B cell (primary cell): ENCODE results near the gene TMEM151A. TPM values are rescaled to one million over a fixed set of nuclear protein-coding genes. Genes with fewer than 3 reads are reported as not detected.

ENCODE experiments used
- ATAC-seq: fragments of 200-7000 bp; cut with Tn5 transposase; one replicate; pipeline ENCODE4 v1.10.0; 2021; ENCODE audit warnings: low read depth, mild to moderate bottlenecking, moderate number of reproducible peaks, moderate library complexity
- CTCF ChIA-PET: fragments of 350-600 bp; sonication (Branson Sonifier 250); formaldehyde crosslinking; loops from one replicate; lab custom pipeline; 2021; ENCODE audit warnings: antibody characterized with exemption, inconsistent platforms; lab: Charles Lee
- POLR2A ChIA-PET: fragments of 350-600 bp; sonication (Branson Sonifier 250); formaldehyde crosslinking; loops from one replicate; lab custom pipeline; 2021; ENCODE audit warnings: antibody characterized with exemption; lab: Charles Lee
- DNase-seq: peaks from one replicate; pipeline ENCODE4 v3.0.0; 2013
- H2AFZ ChIP-seq: 2 replicates; pipeline ENCODE4 v1.6.1; 2012; ENCODE audit warnings: mild to moderate bottlenecking, low read depth, low read length; ENCODE audit not compliant: insufficient read depth, poor library complexity, severe bottlenecking
- H3K27ac ChIP-seq, 2 donors: 1 replicate in 1 of 2; 2 replicates in 1 of 2; pipeline ENCODE4 v1.5.1; 2012 to 2013; ENCODE audit warnings: low read length in 2 of 2, mild to moderate bottlenecking in 2 of 2, moderate library complexity in 1 of 2
- H3K27me3 ChIP-seq, 4 experiments: fragments of 200-600 bp in 1 of 4; sonication (generic) in 1 of 4; replicated peaks in 1 of 4; 1 replicate in 2 of 4; 2 replicates in 2 of 4; pipeline versions ENCODE4 v1.6.1 to v1.7.0; 2013 to 2016; ENCODE audit warnings: low read length in 3 of 4, mild to moderate bottlenecking in 2 of 4, mixed read lengths in 1 of 4, moderate library complexity in 1 of 4; ENCODE audit not compliant: insufficient read depth in 4 of 4, control insufficient read depth in 3 of 4; ENCODE audit errors: control extremely low read depth in 1 of 4
- H3K36me3 ChIP-seq, 2 experiments: replicated peaks in 1 of 2; 1 replicate in 1 of 2; 2 replicates in 1 of 2; pipeline versions ENCODE4 v1.6.1 to v1.7.1; 2013; ENCODE audit warnings: low read length in 1 of 2; ENCODE audit not compliant: insufficient read depth in 2 of 2, control insufficient read depth in 1 of 2; ENCODE audit errors: control extremely low read depth in 1 of 2, extremely low read depth in 1 of 2
- H3K4me1 ChIP-seq, 2 donors: fragments of 200-600 bp in 1 of 2; sonication (generic) in 1 of 2; 1 replicate in 1 of 2; 2 replicates in 1 of 2; pipeline versions ENCODE4 v1.5.1 to v1.6.1; 2013 to 2017; ENCODE audit warnings: low read length in 2 of 2; ENCODE audit not compliant: control insufficient read depth in 2 of 2, insufficient read depth in 2 of 2
- H3K4me2 ChIP-seq: replicated peaks from 2 replicates; pipeline ENCODE3; 2012; ENCODE audit warnings: mild to moderate bottlenecking, low read depth, low read length; ENCODE audit not compliant: poor library complexity, severe bottlenecking
- H3K4me3 ChIP-seq, 5 experiments: fragments of 200-600 bp in 1 of 5; sonication (generic) in 1 of 5; 1 replicate in 3 of 5; 2 replicates in 2 of 5; pipeline versions ENCODE4 v1.5.1 to v1.7.0; 2011 to 2016; ENCODE audit warnings: low read length in 4 of 5, mild to moderate bottlenecking in 4 of 5, low read depth in 2 of 5, control low read depth in 1 of 5, moderate library complexity in 1 of 5; ENCODE audit not compliant: insufficient read depth in 1 of 5; ENCODE audit errors: control extremely low read depth in 1 of 5, extremely low read depth in 1 of 5
- H3K79me2 ChIP-seq: fragments of 200-600 bp; sonication (generic); one replicate; pipeline ENCODE4 v1.6.0; 2016; ENCODE audit warnings: low read length; ENCODE audit not compliant: control insufficient read depth, insufficient read depth
- H3K9ac ChIP-seq: fragments of 200-600 bp; sonication (generic); 2 replicates; pipeline ENCODE4 v1.6.1; 2017; ENCODE audit warnings: mild to moderate bottlenecking, low read length, moderate library complexity
- H3K9me3 ChIP-seq, 3 donors: one replicate each; pipeline versions ENCODE4 v1.6.1 to v1.7.1; 2013; ENCODE audit warnings: low read length in 2 of 3; ENCODE audit not compliant: control insufficient read depth in 2 of 3, insufficient read depth in 1 of 3; ENCODE audit errors: control extremely low read depth in 1 of 3
- H4K20me1 ChIP-seq: 2 replicates; pipeline ENCODE4 v1.6.0; 2012; ENCODE audit warnings: mild to moderate bottlenecking, low read length; ENCODE audit not compliant: insufficient read depth, control insufficient read depth, poor library complexity, severe bottlenecking
- H3K27ac Mint-ChIP-seq: one replicate; pipeline ENCODE4 v1.8.0; 2021; ENCODE audit warnings: mixed read lengths
- H3K27me3 Mint-ChIP-seq: one replicate; pipeline ENCODE4 v1.8.0; 2021; ENCODE audit warnings: mixed read lengths
- H3K4me1 Mint-ChIP-seq: one replicate; pipeline ENCODE4 v1.8.0; 2021; ENCODE audit warnings: mixed read lengths
- H3K4me3 Mint-ChIP-seq: one replicate; pipeline ENCODE4 v1.8.0; 2021; ENCODE audit warnings: mixed read lengths
- H3K9me3 Mint-ChIP-seq: one replicate; pipeline ENCODE4 v1.8.0; 2022; ENCODE audit warnings: mixed read lengths; ENCODE audit not compliant: insufficient read depth
- EZH2 ChIP-seq: IDR thresholded peaks from 2 replicates; pipeline ENCODE4 v1.6.1; 2012; ENCODE audit warnings: borderline replicate concordance, low read depth, mild to moderate bottlenecking, moderate library complexity, low read length; ENCODE audit not compliant: insufficient read depth, poor library complexity, severe bottlenecking
- WGBS: methylation state at CpG from one replicate; pipeline ENCODE4 v1.1.5; 2013; ENCODE audit warnings: missing lambda C conversion rate; ENCODE audit not compliant: insufficient coverage; 5-methylcytosine and 5-hydroxymethylcytosine counted together
- intact Hi-C: fragments of 100-400 bp; cut with micrococcal nuclease; formaldehyde crosslinking; loops from one replicate; pipeline ENCODE4 v1.10.0; 2022
- polyA plus RNA-seq: library from polyadenylated mRNA; depleted of rRNA; stranded (reverse); fragments of >200 nt; gene quantifications from 2 replicates; pipeline ENCODE4 v1.2.3, GENCODE V29; 2012
- total RNA-seq, 2 donors: library from RNA; stranded (reverse); fragments of 120-200 nt in 1 of 2; gene quantifications; 1 replicate in 1 of 2; 2 replicates in 1 of 2; pipeline versions ENCODE4 v1.2.3 to v1.2.4, GENCODE V29; 2013 to 2022
- TF ChIP-seq, protein P1 (sequence below): fragments of 200-600 bp; IDR thresholded peaks from one replicate; pipeline ENCODE4 v1.8.0; 2022; ENCODE audit warnings: antibody characterized with exemption, mild to moderate bottlenecking

The TMEM151A gene
- total and polyA plus RNA-seq, 2 donors (not counting 1 experiment from before 2014, with no cell fraction given) = 0.17 to 1.1 TPM

DNA sequence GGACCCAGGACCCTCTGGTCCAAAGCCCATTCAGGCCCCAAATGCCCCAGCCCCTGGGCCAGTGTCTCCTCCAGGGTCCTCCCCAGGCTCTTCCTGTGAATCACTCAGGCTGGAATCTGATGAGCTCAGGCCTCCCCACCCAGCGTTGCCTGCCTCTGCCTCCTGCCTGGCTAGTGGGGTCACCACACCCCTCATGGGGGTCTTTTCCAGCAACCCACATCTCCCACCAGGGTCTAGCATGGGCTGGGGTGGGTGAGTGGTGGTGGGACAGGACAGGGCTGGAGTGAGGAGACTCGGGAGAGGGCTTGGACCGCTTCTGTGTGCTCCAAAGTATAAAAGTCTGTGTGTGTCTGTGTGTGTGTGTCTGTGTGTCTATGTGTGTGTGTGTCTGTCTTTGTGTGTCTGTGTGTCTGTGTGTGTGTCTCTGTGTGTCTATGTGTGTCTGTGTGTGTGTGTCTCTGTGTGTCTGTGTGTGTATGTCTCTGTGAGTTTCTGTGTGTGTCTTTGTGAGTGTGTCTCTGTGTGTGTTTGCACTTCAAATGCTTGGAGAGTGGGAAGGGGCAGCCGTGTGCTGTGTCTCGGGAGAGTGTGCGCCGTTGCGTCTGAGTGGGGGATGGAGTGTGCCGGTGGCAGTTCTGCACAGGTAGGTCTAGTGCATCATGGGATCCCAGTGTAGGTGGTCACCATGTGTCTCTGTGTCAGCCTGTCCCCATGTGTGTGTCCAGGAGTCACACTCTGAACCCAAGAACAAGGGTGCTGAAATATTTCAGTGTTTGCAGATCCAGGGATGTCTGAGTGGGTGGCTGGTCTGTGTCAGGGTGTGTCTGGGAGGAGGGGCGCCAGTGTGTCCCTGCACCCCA, 35.7 kb downstream of the TMEM151A start:
- Mint-ChIP-seq H3K4me1 (peaks cover 16% of the 10 kb centered on the region), H3K27me3 (no peaks in the 10 kb centered on the region), H3K9me3 (no peaks in the 10 kb centered on the region), H3K4me3 (no peak overlapping the region), H3K27ac (no peak overlapping the region)
- no peaks in the 10 kb centered on the region for H4K20me1 ChIP-seq
- no peaks in the 10 kb centered on the region for H3K36me3 ChIP-seq
- no peaks in the 10 kb centered on the region for H3K79me2 ChIP-seq
- no peak overlapping the region for H3K4me3 ChIP-seq
- H3K4me1 ChIP-seq = peaks cover 15 to 25% of the 10 kb centered on the region in 2 donors
- WGBS = 96% methylated on average over 9 of the region's 10 CpGs
- no peak overlapping the region for H3K27ac ChIP-seq
- no peak overlapping the region for H2AFZ ChIP-seq
- H3K4me2 ChIP-seq = peak overlapping the region; percentile 64
- peak; percentile 8 for DNase-seq
- H3K9ac ChIP-seq = no peak overlapping the region
- no peaks in the 10 kb centered on the region for H3K9me3 ChIP-seq
- intact Hi-C loops = loop anchor here (1.0 kb wide), 5 partner anchors 9 to 105 kb away; partner anchors contain the start of gene BRMS1
- no peak for ATAC-seq
- ChIA-PET POLR2A (interaction anchor here (0.8 to 1.6 kb wide), 2 partner anchors 15 to 16 kb away, joined by 3 to 7 read pairs; no protein-coding TSS in a partner anchor), CTCF (interaction anchor here (1.0 to 1.6 kb wide), 3 partner anchors 9 to 18 kb away, joined by 4 to 20 read pairs (median 4); no protein-coding TSS in a partner anchor)
- no peaks in the 10 kb centered on the region for H3K27me3 ChIP-seq
- no peak for TF ChIP-seq EZH2
- TF ChIP-seq, protein P1, sequence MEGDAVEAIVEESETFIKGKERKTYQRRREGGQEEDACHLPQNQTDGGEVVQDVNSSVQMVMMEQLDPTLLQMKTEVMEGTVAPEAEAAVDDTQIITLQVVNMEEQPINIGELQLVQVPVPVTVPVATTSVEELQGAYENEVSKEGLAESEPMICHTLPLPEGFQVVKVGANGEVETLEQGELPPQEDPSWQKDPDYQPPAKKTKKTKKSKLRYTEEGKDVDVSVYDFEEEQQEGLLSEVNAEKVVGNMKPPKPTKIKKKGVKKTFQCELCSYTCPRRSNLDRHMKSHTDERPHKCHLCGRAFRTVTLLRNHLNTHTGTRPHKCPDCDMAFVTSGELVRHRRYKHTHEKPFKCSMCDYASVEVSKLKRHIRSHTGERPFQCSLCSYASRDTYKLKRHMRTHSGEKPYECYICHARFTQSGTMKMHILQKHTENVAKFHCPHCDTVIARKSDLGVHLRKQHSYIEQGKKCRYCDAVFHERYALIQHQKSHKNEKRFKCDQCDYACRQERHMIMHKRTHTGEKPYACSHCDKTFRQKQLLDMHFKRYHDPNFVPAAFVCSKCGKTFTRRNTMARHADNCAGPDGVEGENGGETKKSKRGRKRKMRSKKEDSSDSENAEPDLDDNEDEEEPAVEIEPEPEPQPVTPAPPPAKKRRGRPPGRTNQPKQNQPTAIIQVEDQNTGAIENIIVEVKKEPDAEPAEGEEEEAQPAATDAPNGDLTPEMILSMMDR = no peak

DNA sequence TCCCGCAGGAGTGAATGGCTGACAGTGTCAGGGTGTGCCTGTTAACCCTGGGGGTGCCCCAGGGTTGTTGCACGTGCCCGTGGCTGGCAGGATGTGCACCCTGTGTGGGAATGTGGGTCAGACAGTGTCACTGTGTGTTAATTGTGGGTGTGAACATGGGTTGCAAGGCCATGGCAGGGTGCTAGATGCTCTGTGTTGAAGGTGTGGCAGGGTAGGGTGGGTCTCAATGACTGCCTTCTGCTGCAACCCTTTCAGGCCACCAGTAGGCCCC, 36.3 kb downstream of the TMEM151A start:
- Histone ChIP-seq H3K4me2 (peak overlapping the region; percentile 64), H3K27ac (no peak overlapping the region), H3K9ac (no peak overlapping the region), H3K4me3 (no peak overlapping the region), H3K79me2 (no peaks in the 10 kb centered on the region), H3K27me3 (no peaks in the 10 kb centered on the region), H3K4me1 (peaks cover 15 to 25% of the 10 kb centered on the region in 2 donors), H3K9me3 (no peaks in the 10 kb centered on the region), H4K20me1 (no peaks in the 10 kb centered on the region), H2AFZ (no peak overlapping the region), H3K36me3 (no peaks in the 10 kb centered on the region)
- CTCF ChIA-PET = no interaction called here
- no peak for TF ChIP-seq EZH2
- TF ChIP-seq, protein P1 = no peak
- intact Hi-C loops = loop anchor here (1.0 kb wide), 5 partner anchors 10 to 106 kb away; partner anchors contain the start of gene BRMS1
- Mint-ChIP-seq H3K9me3 (no peaks in the 10 kb centered on the region), H3K4me1 (peaks cover 16% of the 10 kb centered on the region), H3K27me3 (no peaks in the 10 kb centered on the region), H3K4me3 (no peak overlapping the region), H3K27ac (no peak overlapping the region)
- WGBS = 86% methylated on average over 3 of the region's 3 CpGs
- no peak for DNase-seq
- ATAC-seq = no peak
- POLR2A ChIA-PET = no interaction called here
